Measurements from ENCODE around the gene ATN1.

The ATN1 gene

GRCh38 chr12:6980075-6980474, 52.3 kb downstream of the ATN1 start:
- DNase-seq: no peak

GRCh38 chr12:6980740-6981139, 53.0 kb downstream of the ATN1 start:
- DNase-seq: no peak

GRCh38 chr12:6981152-6982052, 53.6 kb downstream of the ATN1 start:
- no peak for DNase-seq

DNA sequence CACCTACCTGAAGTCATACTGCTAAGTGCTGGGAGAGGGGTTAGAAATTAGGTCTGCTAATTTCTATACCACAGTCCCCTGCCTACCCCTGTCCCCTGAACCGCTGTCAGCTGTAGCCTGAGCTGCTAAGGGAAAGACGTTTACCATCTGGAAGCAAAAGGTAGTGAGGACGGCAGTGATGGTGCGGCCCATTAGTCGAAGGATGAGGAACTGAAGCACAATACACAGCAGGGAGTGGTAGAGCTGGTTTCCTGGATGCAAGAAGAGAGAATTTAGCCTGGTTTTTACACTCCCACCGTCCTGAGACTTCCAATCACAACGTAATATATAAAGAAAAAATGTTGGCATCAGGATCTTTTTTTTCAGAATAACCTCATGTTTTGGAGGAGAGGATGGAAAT, 54.8 kb downstream of the ATN1 start:
- no peak for DNase-seq

DNA sequence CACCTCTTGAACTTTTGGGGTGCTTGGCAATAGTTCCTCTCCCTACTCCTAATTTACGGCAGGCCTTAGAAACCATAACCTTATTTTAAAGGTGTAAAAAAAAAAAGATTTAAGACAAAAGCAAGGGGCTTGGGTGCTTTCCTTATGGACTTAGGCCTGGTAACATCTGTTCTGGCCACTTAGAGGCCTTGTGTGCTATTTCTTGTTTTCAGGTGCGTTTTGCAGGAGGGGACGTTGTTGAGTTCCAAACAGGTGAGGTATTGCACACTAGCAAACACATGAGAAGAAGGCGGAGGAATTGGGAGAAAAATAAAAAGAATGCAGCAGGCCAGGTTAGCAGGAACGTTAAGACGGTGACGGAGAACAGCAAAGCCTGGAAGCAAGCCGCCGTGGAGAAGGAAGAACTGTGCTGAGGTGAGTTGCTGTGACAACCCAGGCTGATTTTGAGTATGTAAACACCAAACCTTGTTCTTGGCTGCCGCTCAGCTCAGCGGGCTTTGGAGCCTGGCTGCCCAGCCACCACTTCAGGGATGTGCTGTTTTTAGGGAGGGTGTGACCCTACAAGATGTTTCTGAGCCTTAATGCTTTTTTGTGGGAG, 60.3 kb downstream of the ATN1 start:
- DNase-seq: no peak
